ENCODE results near the gene NRG2. TPM values are rescaled to one million over a fixed set of nuclear protein-coding genes. Genes with fewer than 3 reads are reported as not detected.

Gene NRG2
- polyA plus RNA-seq, 1 donor, result 1.5 TPM

- DNase-seq (ENCODE audit: low read depth), result no peak
Observed at GRCh38 chr5:139882316-139882715, 160.8 kb downstream of the NRG2 start.

GRCh38 chr5:139881143-139881733 lies 161.9 kb downstream of the NRG2 start:
- no peak for DNase-seq (ENCODE audit: low read depth)

GRCh38 chr5:139880416-139881142 lies 162.5 kb downstream of the NRG2 start:
- no peak for DNase-seq (ENCODE audit: low read depth)

- no peak for DNase-seq (ENCODE audit: low read depth)
Observed at GRCh38 chr5:139878093-139878492, 165.0 kb downstream of the NRG2 start.

GRCh38 chr5:139877129-139877597 lies 165.9 kb downstream of the NRG2 start:
- no peak for DNase-seq (ENCODE audit: low read depth)

GRCh38 chr5:139875957-139876356 lies 167.1 kb downstream of the NRG2 start:
- DNase-seq (ENCODE audit: low read depth), result no peak

- DNase-seq (ENCODE audit: low read depth), result no peak
Observed at GRCh38 chr5:139872851-139873794, 170.0 kb downstream of the NRG2 start.

GRCh38 chr5:139872052-139872766 lies 170.9 kb downstream of the NRG2 start:
- DNase-seq (ENCODE audit: low read depth), result no peak

GRCh38 chr5:139871614-139872013 lies 171.5 kb downstream of the NRG2 start:
- DNase-seq (ENCODE audit: low read depth), result no peak

- no peak for DNase-seq (ENCODE audit: low read depth)
Observed at GRCh38 chr5:139870677-139871076, 172.4 kb downstream of the NRG2 start.

- no peak for DNase-seq (ENCODE audit: low read depth)
Observed at GRCh38 chr5:139869042-139869790, 173.9 kb downstream of the NRG2 start.

- no peak for DNase-seq (ENCODE audit: low read depth)
Observed at GRCh38 chr5:139867581-139867980, 175.5 kb downstream of the NRG2 start.

GRCh38 chr5:139867109-139867508 lies 176.0 kb downstream of the NRG2 start:
- no peak for DNase-seq (ENCODE audit: low read depth)

GRCh38 chr5:139864716-139865483 lies 178.2 kb downstream of the NRG2 start:
- no peak for DNase-seq (ENCODE audit: low read depth)

GRCh38 chr5:139863855-139864558 lies 179.1 kb downstream of the NRG2 start:
- DNase-seq (ENCODE audit: low read depth), result no peak

GRCh38 chr5:139863361-139863760 lies 179.7 kb downstream of the NRG2 start:
- no peak for DNase-seq (ENCODE audit: low read depth)

GRCh38 chr5:139862803-139863202 lies 180.3 kb downstream of the NRG2 start:
- DNase-seq (ENCODE audit: low read depth), result no peak

GRCh38 chr5:139862313-139862712 lies 180.8 kb downstream of the NRG2 start:
- no peak for DNase-seq (ENCODE audit: low read depth)

GRCh38 chr5:139861889-139862207 lies 181.3 kb downstream of the NRG2 start:
- DNase-seq (ENCODE audit: low read depth), result no peak
